WI38 (cell line): ENCODE measurements around the gene SH3RF1.
"Not testable (repeated sequence)": the region's sequence is repeated elsewhere in the genome, so short reads cannot be mapped to it uniquely, and the experiment has no call there.

Experiments used
- H3K4me3 ChIP-seq: 2 replicates; pipeline ENCODE4 v1.5.1; 2011; ENCODE audit warnings: low read depth, mild to moderate bottlenecking, control low read depth, low read length
- CTCF ChIP-seq: IDR thresholded peaks from 2 replicates; pipeline ENCODE4 v1.5.1; 2012; ENCODE audit warnings: low read depth, mild to moderate bottlenecking, control low read depth, low read length

SH3RF1 gene

DNA sequence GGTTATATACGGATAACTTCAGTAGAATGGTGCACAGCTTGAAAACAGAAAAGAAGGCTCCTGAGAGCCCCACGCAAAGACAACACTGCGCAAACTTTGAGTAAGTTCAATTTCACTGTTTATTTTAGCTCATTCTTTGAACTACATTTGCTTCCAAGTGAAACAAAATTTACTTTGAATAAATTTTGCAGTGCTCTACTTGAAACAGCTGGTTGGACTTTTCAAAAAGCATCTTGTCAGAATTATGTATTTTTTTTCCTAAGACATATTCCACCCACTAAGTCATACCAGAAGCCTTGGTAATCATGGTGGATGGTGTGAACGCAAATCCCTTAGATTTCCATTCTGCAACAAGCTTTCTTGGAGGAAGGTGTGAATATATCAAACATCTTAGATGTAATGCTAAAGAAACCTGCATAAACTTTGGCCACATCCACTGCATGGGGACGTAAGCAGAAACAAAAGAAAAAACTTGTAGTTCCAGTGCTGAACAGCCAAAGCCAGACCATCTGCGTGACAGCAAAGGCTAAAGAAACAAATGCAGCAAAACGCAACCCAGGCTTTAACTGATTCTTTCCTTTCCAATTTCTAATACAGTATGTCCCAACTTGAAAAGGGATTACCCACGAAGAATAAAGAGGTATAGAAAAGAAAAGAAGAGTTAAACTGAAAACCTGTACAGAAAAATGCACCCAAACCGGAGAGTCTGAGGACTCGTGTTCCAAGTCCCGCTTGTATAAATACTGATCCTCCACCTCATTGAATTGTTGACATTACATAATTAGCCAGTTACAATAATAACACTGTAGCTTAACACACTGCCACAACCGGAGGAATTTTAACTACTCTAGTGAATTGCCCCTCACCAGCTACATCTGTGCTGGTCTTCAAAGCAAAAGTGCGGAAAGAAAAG, 90.9 kb downstream of the SH3RF1 start:
- no peak for TF ChIP-seq CTCF
- no peak overlapping the region for H3K4me3 ChIP-seq

GRCh38 chr4:169178092-169178491, 92.7 kb downstream of the SH3RF1 start:
- not testable (repeated sequence) for H3K4me3 ChIP-seq

DNA sequence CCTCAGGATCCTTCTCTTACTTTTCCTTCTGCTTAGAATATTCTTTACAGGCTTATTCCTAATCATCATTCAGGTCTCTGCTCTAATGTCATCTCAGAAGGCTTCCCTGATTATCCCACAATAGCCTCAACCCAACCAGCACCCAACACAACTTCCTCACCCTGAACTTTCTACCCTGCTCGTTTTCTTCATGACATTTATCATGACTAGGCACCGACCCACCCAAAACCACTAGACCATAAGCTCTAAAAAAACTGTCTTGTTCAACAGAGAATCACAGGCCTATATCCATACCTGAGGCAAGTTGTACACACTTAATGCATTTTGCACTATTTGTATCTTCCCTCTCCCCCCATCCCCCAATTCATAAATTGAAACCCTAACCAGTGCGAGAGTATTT, 95.3 kb downstream of the SH3RF1 start:
- TF ChIP-seq CTCF: no peak
- no peak overlapping the region for H3K4me3 ChIP-seq

GRCh38 chr4:169175035-169175434, 95.7 kb downstream of the SH3RF1 start:
- no peak for TF ChIP-seq CTCF
- H3K4me3 ChIP-seq: no peak overlapping the region

- no peak overlapping the region for H3K4me3 ChIP-seq
- no peak for TF ChIP-seq CTCF
Observed at GRCh38 chr4:169174247-169174646, 96.5 kb downstream of the SH3RF1 start.

GRCh38 chr4:169167957-169168858, 102.5 kb downstream of the SH3RF1 start:
- no peak for TF ChIP-seq CTCF
- no peak overlapping the region for H3K4me3 ChIP-seq

GRCh38 chr4:169164669-169165415, 105.9 kb downstream of the SH3RF1 start:
- no peak overlapping the region for H3K4me3 ChIP-seq
- no peak for TF ChIP-seq CTCF
